GM18907 (cell line): Measurements from ENCODE around the gene IFNGR1.
"Not testable (repeated sequence)": the region's sequence is repeated elsewhere in the genome, so short reads cannot be mapped to it uniquely, and the experiment has no call there.

Experiments
- ATAC-seq: cut with Tn5 transposase; IDR thresholded peaks from one replicate; pipeline ENCODE4 v1.9.1; 2021; ENCODE audit warnings: mild to moderate bottlenecking, moderate library complexity; ENCODE audit not compliant: unreplicated experiment

IFNGR1 gene

DNA sequence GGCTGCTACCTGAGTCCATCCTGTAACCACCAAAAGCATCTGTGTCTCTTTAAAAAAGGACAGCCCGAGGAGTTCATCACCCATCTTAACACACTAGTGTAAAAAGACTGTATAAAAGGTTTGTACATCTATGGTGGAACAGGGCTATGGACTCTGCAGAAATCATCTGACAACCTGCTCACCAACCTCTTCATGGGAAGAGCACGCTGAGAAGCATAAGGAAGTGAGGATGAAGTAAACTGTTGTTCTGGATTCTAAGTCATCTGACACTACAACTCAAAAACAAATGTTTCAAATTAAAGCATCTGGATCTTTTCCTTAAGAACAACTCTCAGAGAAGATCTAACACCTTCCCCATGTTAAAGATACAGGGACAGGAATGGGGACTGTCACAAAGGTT, 5.4 kb downstream of the IFNGR1 start:
- no peak for ATAC-seq

DNA sequence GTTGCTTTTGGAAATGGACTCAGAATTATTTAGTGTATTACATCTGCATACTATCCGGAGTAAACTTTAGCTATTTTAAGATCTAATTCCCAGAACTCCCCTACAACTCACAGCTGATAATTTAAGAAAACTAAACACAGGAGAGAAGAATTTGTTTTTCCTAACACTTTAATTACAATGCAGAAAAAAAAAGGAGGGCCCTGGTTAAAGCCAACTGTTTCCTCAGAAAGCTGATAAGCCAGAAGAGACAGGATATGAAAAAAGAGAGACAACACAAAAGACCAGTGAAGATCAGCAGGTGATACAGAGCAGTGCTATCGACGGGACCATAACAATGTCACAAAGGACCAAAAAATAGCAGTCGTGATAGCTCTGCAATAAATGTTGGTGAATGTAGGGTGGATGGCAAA, 5.8 kb downstream of the IFNGR1 start:
- no peak for ATAC-seq

DNA sequence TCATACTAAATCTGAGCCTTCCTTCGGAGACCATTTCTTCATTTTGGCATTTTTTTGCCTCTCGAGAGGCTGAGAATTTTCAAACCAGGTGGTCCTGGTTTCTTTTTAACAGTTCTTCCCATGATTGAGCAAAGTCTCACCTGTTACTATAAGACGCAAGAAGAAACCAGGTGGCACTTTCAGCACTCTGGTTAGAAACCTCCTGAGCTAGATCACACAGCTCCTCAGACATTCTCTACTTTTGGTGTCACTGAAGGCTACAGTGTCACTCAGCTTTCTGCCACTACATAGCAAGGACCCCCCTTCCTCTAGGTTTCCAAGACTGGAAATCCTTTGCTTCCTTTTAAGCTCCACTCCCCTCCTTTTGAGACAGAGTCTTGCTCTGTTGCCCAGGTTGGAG, 7.3 kb downstream of the IFNGR1 start:
- no peak for ATAC-seq

DNA sequence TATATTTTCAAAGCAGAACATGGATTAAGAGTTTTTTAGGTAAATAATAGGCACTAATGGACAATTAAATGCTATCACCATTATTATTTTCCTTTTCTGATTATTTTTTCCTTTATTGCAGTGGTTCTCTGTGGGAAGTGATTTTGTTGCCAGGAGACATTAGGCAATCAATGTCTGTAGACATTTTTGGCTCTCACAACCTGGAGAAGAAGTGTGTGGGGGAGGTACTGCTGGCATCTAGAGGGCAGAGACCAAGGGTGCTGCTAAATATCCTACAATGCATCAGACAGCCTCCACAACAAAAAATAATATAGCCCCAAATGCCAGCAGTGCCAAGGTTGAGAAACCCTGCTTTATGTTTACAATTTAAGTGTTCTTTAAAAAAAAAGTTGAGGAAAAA, 8.3 kb downstream of the IFNGR1 start:
- no peak for ATAC-seq

DNA sequence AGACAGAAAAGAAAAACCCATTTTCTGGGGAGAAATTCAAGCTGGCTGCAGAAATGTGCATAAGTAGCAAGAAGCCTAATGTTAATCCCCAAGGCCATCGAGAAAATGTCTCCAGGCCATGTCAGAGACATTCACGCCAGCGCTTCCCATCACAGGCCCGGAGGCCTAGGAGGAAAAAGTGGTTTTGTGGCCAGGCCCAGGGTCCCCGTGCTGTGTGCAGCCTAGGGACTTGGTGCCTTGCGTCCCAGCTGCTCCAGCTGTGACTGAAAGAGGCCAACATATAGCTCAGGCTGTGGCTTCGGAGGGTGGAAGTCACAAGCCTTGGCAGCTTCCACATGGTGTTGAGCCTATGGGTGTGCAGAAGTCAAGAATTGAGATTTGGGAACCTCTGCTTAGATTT, 10.9 kb downstream of the IFNGR1 start:
- ATAC-seq, result no peak

DNA sequence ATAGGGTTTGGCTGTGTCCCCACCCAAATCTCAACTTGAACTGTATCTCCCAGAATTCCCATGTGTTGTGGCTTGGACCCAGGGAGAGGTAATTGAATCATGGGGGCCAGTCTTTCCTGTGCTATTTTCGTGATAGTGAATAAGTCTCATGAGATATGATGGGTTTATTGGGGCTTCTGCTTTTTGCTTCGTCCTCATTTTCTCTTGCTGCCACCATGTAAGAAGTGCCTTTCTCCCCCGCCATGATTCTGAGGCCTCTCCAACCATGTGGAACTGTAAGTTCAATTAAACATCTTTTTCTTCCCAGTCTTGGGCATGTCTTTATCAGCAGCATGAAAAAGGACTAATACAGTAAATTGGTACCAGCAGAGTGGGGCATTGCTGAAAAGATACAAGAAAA, 11.7 kb downstream of the IFNGR1 start:
- not testable (repeated sequence) for ATAC-seq

DNA sequence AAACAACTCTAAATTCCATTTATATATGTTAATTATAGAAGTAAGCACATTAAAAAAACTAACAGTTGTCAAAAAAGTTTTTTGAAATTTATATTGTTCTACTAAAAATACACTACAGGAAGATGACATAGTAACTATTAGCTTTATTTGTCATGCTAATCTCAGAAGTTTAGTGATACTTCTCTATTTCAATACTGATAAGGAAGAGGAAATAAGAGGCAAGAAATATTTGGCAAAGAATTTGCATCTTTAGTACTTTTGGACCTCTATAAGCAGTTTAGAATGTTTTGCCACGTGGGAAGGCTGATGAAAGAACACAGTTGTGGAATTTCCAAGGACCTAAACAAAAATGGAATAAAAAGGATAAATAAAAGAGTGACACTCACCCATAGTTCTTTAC, 12.6 kb downstream of the IFNGR1 start:
- ATAC-seq, result no peak

DNA sequence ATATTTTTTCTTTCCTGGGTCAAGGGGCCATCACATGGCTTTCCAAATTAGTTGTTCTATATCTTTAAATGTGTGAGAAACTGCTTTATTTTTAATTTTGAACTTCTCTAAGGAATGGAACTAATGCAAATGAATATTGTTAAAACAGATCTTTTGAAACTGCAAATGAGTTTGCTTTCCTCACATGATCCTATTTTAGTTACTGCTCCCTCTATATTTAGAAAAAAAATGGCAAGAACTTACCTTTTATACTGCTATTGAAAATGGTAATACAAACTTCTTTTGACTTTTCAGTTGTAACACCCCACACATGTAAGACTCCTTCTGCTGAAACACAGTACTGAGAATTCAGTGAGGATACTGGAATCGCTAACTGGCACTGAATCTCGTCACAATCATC, 15.9 kb downstream of the IFNGR1 start:
- no peak for ATAC-seq

DNA sequence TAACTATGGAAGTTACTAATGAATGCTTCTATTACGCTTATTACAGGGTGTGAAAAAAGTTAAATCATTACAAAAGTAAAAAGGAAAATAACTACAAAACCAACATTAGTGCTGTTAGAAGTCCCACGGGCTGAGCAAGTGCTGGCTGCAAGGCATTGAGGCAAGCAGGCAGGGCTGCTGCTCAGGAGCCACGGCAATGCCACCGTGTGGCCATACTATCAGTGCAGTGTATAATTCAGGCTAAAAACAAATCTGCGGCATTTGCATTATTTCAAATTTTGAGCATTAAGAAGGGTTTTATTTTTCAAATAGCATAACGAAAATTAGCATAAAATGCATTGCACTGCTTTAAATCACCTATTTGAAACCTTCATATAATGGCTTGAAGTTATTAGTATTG, 17.1 kb downstream of the IFNGR1 start:
- ATAC-seq, result no peak

DNA sequence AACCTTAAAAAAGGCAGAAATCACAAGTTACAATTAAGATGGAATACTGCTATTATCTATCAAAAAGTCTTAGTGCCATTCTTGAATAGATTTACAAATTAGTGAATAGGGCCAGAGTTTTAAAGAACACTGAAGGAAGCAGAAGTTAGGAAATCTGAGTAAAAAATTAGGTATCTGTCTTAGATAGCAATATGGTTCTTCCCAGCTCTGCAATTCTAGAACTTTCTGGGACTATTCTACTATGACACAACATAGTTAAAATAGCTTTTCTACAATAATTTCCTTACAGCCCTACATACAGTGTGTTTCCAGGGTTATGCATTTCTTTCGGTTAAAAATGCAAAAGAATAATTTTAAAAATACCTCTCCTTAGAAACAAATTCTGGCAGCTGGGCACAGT, 18.2 kb downstream of the IFNGR1 start:
- no peak for ATAC-seq

DNA sequence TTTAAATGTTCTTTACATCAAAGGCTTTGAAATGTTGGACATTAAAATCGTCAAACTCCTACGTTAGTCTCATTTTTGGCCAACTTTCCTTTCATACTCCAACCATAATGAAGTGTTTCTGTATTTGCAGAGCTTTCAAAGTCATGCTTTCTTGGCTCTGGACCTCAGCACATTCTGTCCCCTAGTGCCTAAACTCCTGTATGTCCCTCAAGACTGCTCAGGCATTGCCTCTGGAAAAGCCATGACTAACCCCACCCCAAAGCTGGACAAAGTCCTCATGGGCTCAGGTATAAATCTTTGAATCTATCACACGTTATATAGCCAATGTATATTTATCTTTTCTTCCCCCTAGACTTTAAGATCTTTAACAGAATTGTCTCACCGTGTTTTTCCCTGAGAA, 18.9 kb downstream of the IFNGR1 start:
- no peak for ATAC-seq

DNA sequence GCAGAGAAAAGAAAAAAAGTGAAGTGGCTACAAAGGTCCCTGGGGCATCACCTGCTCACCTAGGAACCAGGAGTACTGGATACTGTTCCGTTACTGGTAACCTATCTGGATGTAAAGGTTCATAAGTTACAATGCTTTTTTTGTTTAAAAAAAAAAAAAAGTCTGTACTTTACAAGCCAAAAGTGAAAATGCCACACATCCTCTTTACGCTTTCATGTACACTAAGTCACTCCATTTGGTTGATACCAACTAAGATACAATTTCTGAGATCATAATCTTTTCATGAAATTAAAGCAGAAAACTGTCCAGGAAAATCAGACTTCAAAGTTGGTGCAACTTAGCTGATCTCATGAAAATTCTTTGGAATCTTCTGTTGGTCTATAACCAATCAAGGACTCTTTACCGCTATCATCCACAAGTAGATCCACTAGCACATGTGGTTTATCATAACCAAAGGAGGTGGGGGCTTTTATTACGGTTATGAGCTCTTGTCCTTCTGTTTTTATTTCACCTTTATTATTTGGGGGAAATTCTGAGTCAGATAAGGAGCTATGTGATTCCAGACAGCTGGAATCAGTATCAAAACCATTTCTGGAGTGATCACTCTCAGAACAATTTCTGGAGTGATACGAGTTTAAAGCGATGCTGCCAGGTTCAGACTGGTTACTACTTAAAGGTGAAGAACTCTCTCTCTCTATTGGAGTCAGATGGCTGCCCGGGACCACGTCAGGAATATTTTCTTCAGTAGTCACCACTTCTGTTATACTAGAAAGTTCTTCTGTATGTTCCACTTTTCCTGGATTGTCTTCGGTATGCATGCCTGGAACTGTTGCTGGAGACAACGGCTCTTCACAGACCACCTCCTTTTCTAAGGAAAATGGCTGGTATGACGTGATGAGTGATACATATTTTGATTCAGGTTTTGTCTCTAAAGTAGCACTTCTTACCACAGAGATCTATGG, 21.2 kb downstream of the IFNGR1 start:
- ATAC-seq, result no peak

DNA sequence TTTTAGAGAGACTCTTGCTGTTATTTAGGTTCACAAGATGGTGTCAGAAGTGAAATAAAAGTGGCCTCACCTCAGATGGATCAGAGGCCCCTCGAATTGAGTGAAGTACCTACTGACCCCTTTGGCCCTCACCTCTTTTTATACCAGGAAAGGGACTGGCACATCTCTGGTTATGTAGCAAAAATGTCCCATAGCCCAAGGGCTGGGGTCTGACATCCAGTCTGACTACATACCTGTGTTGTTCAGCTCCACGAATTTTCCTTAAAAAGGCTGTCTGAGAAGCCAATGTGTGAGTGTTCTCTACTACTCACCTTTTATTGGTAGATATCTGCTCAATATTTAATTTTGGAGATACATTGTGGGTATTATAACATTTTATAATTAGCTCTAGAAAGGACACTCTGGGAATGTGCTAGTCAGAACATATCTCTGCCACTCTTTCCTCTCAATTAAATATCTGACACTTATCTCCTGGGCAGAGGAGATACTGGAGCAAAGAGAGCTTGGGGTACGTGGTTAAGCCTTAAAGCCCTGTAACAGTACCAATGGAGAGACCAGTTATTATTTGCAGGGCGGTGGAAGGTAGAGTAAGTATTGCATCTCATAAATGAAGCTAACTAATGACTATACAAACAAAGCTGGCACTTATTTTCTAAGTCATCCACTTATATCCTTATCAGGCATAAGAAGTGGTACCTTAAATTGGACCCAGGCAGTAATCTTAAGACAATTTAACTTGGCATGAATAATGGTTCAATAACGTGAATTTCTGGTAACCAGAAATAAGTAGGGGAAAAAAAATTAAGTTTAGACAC, 25.7 kb downstream of the IFNGR1 start:
- ATAC-seq, result no peak

DNA sequence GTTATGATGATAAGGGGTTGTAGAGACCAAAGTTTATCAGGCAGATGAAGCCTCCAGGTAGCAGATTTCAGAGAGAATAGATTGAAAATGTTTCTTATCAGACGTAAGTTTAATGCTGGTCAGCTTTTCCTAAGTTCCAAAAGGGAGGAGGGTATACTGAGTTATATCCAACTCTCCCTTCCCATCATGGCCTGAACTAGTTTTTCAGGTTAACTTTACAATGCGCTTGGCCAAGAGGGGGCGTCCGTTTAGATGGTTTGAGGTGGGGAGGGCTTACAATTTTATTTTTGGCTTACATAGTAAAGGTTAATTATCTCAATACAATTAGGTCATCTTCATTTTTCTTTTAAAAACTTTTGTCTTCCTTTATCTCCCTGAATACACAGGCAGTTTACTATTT, 26.4 kb downstream of the IFNGR1 start:
- no peak for ATAC-seq

DNA sequence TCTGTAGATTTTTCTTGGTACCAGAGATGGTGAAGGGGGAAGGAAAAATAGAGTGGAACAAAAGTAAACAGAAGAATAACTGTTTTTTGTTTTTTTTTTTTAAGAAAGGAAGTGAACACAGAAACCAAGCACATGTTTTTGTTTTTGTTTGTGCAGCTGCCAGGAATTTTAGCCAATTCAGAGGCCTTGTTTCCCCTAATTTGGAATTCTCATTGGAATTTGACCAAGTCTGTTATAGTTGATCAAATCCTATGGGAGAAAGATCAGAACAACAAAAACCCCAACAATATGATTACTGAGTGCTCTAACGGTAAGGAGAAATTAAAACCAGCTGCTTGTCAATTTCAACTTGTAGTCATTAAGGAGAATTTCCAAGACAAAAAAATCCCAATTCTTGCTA, 27.5 kb downstream of the IFNGR1 start:
- no peak for ATAC-seq

DNA sequence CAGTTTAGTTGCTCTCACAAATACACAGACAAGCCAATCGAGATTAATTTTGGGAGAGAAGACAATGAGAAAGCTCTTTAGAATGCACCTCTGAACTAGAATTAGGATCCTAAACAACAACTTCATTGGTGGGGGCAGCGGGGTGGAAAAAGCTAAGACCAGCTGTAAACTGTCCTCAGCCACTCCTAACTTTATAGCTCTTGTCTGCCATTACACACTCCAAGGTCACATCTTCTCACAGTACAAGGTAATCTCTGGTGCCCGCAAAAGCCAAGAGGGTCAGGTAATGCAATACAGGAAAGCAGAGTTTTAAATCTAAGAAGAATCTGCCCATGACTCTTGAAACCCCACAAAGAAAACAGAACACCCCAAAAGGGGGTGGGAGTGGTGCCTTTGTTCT, 27.9 kb downstream of the IFNGR1 start:
- no peak for ATAC-seq

DNA sequence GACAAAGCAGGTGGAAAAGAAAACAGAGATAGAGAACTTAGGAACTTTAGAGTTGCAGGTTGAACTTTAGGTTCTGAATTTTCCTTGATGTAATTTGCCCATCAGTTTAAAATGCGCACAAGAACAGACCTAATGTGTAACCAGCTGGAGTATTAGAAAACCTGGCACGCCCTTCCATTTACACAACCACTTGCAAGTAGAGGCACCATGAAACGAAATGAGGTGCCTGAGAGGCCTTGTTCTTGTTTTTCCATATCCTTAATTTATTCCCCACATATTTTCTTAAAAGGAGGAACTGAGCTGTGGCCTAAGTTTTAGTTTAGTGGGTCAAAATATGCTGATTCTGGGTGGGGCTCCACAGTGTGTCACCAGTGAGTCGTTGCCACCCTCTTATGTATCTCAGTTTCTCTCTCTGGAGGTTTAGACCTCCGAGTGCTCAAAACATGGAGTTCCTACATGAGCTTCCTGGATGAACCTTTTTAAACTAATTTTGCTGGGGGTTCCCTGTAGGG, 28.5 kb downstream of the IFNGR1 start:
- no peak for ATAC-seq

DNA sequence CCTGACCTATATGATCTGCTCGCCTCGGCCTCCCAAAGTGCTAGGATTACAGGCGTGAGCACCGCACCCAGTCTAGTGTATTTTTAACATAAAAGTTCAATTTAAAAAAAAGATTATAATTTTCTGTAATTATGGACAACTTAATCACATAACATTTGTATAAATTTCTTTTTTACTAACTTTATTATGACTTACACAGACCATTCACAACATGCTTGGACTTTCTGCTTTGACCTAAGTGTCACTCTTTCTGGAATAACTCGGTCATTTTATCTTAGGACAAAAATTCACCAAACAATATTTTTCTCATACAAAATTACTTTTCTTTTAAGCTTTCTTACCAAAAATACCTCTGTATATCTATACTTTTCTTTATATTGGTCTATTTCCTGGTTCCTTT, 30.3 kb downstream of the IFNGR1 start:
- no peak for ATAC-seq

DNA sequence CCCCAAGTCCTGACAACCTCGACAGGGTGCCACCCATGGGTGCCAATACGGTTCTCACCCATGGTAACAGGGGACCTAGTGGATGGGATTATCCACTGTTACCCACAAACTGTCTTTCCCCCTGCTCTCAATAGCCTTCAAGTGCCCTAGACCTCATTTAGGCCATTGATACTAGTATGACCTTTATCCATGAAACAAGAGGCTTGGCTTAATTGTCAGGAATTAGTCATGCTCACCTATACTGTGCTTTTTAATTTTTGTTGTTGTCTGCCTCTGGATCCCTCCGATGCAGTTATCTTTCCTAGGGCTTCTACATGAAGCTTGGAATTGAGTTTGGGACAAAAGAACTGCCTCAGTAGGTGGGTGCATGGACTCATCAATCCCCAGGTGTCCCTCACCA, 33.9 kb downstream of the IFNGR1 start:
- ATAC-seq, result no peak

DNA sequence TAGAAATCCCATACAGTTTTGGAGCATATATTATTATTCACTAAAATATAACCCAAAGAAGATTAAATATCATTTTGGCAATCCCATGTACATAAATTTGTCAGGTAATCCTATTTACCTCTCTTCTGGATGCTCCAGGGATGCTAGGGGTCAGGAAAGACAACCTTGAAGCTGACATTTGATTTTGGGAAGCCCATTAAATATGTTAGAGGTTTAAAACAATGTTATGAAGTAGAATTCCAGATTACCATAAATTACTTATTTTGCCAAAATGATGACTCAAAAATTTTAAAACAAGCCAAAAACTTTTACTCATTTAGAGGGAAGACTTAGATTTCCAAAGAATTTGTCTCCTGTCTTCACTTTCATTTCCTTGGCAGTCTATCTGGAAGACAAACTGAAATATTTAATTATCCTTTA, 36.5 kb downstream of the IFNGR1 start:
- no peak for ATAC-seq

DNA sequence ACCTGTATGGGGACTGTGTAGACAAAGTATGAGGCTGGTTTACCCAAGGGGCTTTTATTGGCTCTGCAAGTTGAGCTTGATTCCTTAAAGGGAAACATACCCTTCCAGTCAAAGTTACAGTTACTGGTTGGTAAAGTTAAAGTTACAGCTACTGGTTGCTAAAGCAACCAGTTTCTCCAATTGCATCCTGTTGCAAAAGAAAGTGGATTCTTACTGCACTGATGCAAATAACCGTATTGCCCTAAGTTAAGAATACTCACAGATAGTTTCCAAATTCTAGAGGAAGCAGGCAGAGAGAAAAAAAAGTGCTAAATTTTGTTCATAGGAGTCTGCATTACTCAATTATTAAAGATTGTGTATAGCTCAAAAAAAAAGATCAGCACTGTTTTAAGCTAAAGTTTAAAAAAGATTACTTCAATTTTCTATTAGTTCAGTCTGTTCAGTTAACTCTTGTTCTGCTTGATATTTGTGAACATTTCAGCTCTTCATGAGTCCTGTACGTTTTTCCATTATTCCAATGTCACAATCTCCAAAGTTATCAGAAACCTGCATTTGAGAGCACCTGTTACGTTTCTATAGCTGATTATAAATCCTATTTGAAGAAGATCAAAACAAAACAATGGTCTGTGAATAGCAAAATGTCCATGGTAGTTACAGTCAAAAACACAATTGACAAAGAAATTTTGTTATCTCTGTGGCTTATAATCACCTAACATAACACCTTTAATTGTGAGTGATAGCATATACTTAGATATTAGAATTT, 37.1 kb downstream of the IFNGR1 start:
- no peak for ATAC-seq
